Neutrophil (primary cell): ENCODE data around the gene SYTL3.

Experiments used
- H3K27ac ChIP-seq: fragments of 200-600 bp; sonication (generic); 2 replicates; pipeline ENCODE4 v1.5.1; 2016; ENCODE audit warnings: mild to moderate bottlenecking, moderate library complexity
- H3K27me3 ChIP-seq: fragments of 200-600 bp; sonication (generic); 2 replicates; pipeline ENCODE4 v1.6.0; 2016; ENCODE audit warnings: mild to moderate bottlenecking
- H3K36me3 ChIP-seq: fragments of 200-600 bp; sonication (generic); 2 replicates; pipeline ENCODE4 v1.5.1; 2017
- H3K4me1 ChIP-seq, 2 experiments: fragments of 200-600 bp in 1 of 2; sonication (generic) in 1 of 2; 1 replicate in 1 of 2; 2 replicates in 1 of 2; pipeline versions ENCODE4 v1.5.1 to v1.6.1; 2013 to 2016; ENCODE audit warnings: low read depth in 1 of 2, low read length in 1 of 2, mild to moderate bottlenecking in 1 of 2, moderate library complexity in 1 of 2; ENCODE audit not compliant: control insufficient read depth in 1 of 2, insufficient read depth in 1 of 2
- H3K4me3 ChIP-seq, 2 experiments: fragments of 200-600 bp in 1 of 2; sonication (generic) in 1 of 2; 1 replicate in 1 of 2; 2 replicates in 1 of 2; pipeline ENCODE4 v1.5.1; 2013 to 2016; ENCODE audit warnings: low read depth in 1 of 2, low read length in 1 of 2, mild to moderate bottlenecking in 1 of 2, moderate library complexity in 1 of 2
- H3K9me3 ChIP-seq: fragments of 200-600 bp; sonication (generic); 2 replicates; pipeline ENCODE4 v1.5.1; 2016
- CTCF ChIP-seq: fragments of 200-600 bp; sonication (generic); IDR thresholded peaks from 2 replicates; pipeline ENCODE4 v1.5.1; 2016; ENCODE audit warnings: antibody characterized with exemption

Gene SYTL3

GRCh38 chr6:158808941-158809678 lies 159.3 kb downstream of the SYTL3 start:
- H3K36me3 ChIP-seq = peaks cover 11% of the 10 kb centered on the region
- no peak overlapping the region for H3K4me3 ChIP-seq
- TF ChIP-seq CTCF = no peak
- no peaks in the 10 kb centered on the region for H3K27me3 ChIP-seq
- peaks cover 16 to 20% of the 10 kb centered on the region in 2 experiments for H3K4me1 ChIP-seq
- no peak overlapping the region for H3K27ac ChIP-seq
- no peaks in the 10 kb centered on the region for H3K9me3 ChIP-seq

GRCh38 chr6:158810155-158811095 lies 160.6 kb downstream of the SYTL3 start:
- Histone ChIP-seq H3K9me3 (no peaks in the 10 kb centered on the region), H3K4me3 (no peak overlapping the region), H3K4me1 (peaks cover 13 to 20% of the 10 kb centered on the region in 2 experiments), H3K36me3 (peaks cover 11% of the 10 kb centered on the region), H3K27ac (no peak overlapping the region), H3K27me3 (no peaks in the 10 kb centered on the region)
- no peak for TF ChIP-seq CTCF

- no peaks in the 10 kb centered on the region for H3K9me3 ChIP-seq
- H3K4me1 ChIP-seq = peaks cover 27 to 33% of the 10 kb centered on the region in 2 experiments
- TF ChIP-seq CTCF = no peak
- H3K36me3 ChIP-seq = peaks cover 7% of the 10 kb centered on the region
- no peaks in the 10 kb centered on the region for H3K27me3 ChIP-seq
- no peak overlapping the region for H3K4me3 ChIP-seq
- no peak overlapping the region for H3K27ac ChIP-seq
These were observed 162.8 kb downstream of the SYTL3 start for GRCh38 chr6:158812611-158813010.

GRCh38 chr6:158813032-158813431 lies 163.2 kb downstream of the SYTL3 start:
- H3K4me3 ChIP-seq = no peak overlapping the region
- TF ChIP-seq CTCF = no peak
- no peaks in the 10 kb centered on the region for H3K27me3 ChIP-seq
- H3K9me3 ChIP-seq = no peaks in the 10 kb centered on the region
- H3K4me1 ChIP-seq = peaks cover 31 to 36% of the 10 kb centered on the region in 2 experiments
- peaks cover 4% of the 10 kb centered on the region for H3K36me3 ChIP-seq
- no peak overlapping the region for H3K27ac ChIP-seq
